HG02840 (cell line): ENCODE measurements around the gene PRKN.

Experiments
- ATAC-seq: cut with Tn5 transposase; IDR thresholded peaks from one replicate; pipeline ENCODE4 v1.9.1; 2021; ENCODE audit warnings: mild to moderate bottlenecking, moderate library complexity, moderate number of reproducible peaks; ENCODE audit not compliant: unreplicated experiment, low FRiP score

The PRKN gene

GRCh38 chr6:161459008-161459615 lies 1268.5 kb downstream of the PRKN start:
- no peak for ATAC-seq

DNA sequence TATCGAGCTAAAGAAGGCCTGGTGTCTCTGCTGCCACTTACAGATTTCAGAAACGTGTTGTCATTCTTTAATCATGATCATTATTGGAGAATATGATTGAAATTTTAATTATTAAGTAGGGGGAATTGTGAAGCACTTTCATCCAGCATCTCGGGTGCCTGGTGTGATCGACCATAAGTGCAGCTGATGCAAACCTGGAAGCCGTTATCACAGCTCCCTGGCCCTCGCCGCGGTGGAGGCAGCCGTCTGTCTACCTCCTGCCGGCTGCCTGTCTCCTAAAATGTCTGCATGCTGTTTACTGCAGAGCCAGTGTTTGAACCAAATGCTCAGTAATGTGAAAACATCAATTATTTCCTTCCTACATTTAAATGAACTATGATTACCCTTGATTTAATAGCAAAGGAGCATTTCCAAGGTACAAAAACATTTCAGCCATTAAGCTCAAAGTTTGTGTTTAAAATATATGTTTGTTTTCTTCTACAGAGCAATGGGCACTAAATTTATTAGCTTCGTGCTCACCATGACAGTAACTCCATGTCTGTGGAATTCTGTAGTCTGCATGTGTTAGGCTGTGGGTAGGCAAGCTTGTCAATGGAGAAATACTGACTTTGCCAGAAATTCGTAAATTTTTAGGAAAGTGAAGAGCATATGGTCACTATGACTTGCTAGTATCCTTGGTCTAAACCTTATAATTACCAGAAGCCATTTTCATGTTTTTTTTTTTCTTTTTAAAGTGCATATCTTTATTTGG lies 1269.2 kb downstream of the PRKN start:
- ATAC-seq, result no peak

DNA sequence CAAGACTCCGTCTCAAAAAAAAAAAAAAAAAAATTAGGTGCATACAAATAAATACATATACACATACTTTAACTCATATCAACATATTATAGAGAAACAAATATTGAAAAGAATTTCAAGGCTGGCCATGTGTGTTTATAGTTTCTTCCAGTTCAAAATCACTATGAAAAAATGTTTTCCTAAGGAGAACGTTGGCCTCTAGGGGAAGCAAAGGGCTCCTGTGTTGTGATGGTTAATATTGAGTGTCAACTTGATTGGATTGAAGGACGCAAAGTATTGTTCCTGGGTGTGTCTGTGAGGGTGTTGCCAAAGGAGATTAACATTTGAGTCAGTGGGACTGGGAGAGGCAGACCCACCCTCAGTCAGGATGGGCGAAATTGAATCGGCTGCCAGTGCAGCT lies 1271.7 kb downstream of the PRKN start:
- no peak for ATAC-seq

GRCh38 chr6:161453558-161453957 lies 1274.0 kb downstream of the PRKN start:
- ATAC-seq, result no peak

- ATAC-seq, result no peak
Measured at GRCh38 chr6:161452241-161452640, 1275.3 kb downstream of the PRKN start.

DNA sequence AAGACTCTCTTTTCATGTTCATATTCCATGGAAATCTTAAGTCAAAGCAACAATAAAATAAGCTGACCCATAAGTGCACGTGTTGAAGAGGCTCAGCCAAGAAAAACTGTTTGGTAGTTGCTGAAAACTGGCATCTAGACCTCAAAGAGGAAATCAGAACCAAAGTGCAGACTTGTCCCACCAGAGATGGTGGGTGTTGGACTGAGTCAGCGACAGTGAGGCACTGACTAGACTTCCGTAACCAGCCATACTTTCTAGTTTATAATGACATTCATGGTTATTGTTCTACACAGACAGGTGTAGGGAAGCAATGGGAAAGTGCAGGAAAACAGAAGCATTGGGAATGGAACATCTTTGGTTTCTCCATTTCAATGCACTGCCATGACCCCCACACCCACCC lies 1278.0 kb downstream of the PRKN start:
- no peak for ATAC-seq

- no peak for ATAC-seq
Measured at GRCh38 chr6:161446949-161447348, 1280.6 kb downstream of the PRKN start.

DNA sequence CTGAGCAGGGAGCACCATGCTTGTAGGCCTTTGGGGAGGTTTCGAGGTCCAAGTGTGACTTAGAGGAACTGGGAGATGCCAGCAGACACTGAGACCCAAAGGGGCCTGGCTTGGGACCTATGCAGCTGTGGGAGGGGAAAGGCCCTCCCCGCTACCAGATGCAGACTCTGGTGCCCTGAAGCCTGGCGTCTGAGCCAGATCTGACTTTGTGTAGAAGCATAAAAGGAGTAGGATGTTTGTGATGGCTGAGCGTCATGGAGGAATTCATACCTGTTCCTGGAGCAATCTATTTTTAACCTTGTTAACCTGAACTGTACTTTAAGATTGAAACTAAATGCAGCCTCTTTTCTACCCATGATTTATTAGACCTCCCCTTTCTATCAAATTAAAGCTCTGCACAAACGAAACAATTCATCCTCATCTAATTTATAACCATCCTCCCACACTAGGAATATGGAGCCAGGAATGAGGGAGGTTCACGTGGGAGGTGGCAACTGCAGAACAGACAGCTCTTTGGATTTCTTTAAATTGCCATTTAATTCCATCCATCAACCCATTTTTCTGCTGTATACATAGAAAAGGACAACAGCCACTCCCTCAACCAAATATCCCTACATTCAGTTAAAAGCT lies 1281.2 kb downstream of the PRKN start:
- ATAC-seq, result no peak

- ATAC-seq, result no peak
Measured at GRCh38 chr6:161445021-161445799, 1282.4 kb downstream of the PRKN start.

- ATAC-seq, result no peak
Measured at GRCh38 chr6:161444464-161444863, 1283.1 kb downstream of the PRKN start.

- ATAC-seq, result no peak
Measured at GRCh38 chr6:161443848-161444247, 1283.7 kb downstream of the PRKN start.

- no peak for ATAC-seq
Measured at GRCh38 chr6:161442420-161442819, 1285.1 kb downstream of the PRKN start.

GRCh38 chr6:161440299-161440698 lies 1287.3 kb downstream of the PRKN start:
- no peak for ATAC-seq

GRCh38 chr6:161439093-161439492 lies 1288.5 kb downstream of the PRKN start:
- no peak for ATAC-seq

- no peak for ATAC-seq
Measured at GRCh38 chr6:161438430-161439030, 1289.0 kb downstream of the PRKN start.

- no peak for ATAC-seq
Measured at GRCh38 chr6:161437851-161438250, 1289.7 kb downstream of the PRKN start.

GRCh38 chr6:161436106-161436876 lies 1291.3 kb downstream of the PRKN start:
- ATAC-seq, result no peak

GRCh38 chr6:161435748-161436070 lies 1291.9 kb downstream of the PRKN start:
- ATAC-seq, result no peak

DNA sequence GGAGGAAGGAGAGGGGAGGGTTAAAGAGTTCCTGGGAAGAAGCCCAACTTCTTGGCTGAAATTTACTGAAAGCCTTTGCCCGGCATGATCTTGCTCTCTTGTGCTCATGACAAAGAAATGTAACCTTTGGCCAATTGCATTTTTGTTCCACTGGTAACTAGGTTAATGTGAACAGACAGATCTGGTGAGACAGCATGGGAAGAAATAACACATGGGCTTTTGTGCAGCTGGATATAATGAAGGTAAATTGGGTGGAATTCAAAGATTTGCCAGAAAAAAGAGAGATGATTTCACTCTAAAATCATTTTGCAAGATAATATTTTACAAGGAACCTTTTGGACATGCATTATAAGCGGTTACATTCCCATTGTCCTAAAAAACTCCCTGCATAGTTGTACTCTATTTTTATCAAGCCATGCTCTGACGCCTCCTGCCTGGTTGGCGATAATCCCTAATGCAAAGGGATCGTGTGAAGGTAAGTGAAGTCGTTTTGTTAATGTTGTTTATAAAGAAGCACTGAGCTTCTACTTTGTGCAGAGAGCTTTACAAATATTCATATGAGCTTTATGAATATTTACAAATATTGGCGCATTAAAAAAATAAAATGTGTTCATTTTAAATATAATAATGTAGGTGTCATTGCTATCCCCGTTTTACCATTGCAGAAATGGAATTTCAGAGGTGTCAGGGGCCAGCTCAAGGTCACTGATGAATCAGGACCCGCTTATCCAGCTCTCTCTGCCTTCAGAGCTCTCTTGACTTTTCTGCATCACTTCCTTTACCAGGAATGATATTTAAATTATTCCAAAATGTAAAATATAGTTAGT lies 1292.4 kb downstream of the PRKN start:
- ATAC-seq, result no peak
